Hematopoietic multipotent progenitor cell treated with erythropoietin and hydrocortisone succinate and interleukin-3 and kit ligand, for 17 days (in vitro differentiated cells): ENCODE results near the gene COL27A1.
"Not testable (repeated sequence)": the region's sequence is repeated elsewhere in the genome, so short reads cannot be mapped to it uniquely, and the experiment has no call there.

Source experiments
- DNase-seq: peaks from one replicate; pipeline ENCODE4 v3.0.0-alpha.2; 2015; ENCODE audit warnings: low spot score

COL27A1 gene

DNA sequence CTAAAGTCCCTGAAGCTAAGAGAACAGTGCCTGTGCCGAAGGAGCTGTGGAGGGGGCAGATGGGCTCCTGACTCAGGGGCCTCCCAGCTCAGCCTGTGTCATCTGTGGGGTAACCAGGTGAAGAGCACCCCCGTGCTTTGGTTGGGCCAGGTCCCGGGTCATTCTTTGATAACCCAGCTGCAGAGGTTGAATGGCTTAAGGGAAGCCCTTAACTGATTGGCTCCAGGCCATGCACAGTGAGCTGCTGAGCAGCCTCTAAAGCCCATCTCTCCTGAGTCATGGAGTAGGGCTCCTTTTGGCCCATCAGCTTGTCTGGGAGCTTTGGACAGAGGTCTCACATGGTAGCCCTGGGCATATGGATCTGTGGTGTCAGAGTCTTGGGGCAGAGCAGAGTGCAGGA is 28.7 kb downstream of the COL27A1 start:
- no peak for DNase-seq

GRCh38 chr9:114184866-114185265 is 29.5 kb downstream of the COL27A1 start:
- DNase-seq = no peak

- DNase-seq = no peak
Measured at GRCh38 chr9:114185570-114186490, 30.5 kb downstream of the COL27A1 start.

DNA sequence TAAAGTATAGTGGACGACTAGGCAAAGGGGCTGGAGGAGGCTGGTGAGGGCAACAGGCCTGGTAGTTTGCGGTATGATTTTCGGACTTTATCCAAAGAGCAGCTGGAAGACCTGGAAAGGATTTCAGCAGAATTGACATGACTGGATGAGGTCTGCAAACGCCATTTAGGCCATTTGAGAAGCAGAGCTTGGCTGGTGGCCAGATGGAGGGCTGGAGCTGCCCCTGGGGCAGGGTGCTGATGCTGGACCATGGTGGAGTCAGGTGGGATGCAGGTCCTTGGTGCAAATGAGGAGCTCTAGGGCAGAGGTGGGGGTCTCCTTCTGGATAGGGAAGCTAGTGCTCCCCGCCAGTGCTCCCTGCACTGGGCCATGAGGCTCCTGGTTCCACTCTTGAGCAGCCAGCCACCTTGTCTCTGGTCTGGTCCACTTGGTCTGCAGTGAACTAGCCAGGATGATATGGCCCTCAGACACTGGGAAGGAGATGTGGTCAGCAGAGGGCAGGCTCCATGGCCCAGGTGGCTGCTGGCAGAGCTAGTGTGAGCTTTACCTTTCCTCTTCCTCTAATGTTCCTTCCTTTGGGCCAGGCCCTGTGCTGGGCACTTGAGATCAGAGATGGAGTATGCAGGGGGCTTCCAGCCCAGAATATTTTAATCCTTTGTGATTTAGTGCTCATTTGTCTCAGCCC is 31.4 kb downstream of the COL27A1 start:
- no peak for DNase-seq

DNA sequence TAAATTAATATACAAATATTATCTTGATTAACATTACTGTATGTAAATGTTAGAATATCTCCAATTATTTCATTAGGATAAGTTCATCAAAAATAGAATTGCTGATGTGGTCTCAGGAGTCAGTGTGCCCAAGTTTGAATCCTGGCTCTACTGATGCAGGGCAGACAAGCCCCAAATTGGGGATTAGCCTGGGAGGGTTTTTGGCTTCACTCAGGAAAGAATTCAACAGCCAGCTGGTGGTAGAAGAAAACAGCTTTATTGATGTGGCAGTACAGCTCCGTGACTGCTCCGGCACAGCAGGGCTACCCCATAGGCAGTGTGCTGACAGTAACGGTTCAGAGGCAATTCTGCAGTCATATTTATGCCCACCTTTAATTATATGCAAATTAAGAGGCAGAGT is 32.5 kb downstream of the COL27A1 start:
- DNase-seq = no peak

- DNase-seq = no peak
Measured at GRCh38 chr9:114189823-114190562, 34.7 kb downstream of the COL27A1 start.

GRCh38 chr9:114190563-114190905 is 35.2 kb downstream of the COL27A1 start:
- no peak for DNase-seq

DNA sequence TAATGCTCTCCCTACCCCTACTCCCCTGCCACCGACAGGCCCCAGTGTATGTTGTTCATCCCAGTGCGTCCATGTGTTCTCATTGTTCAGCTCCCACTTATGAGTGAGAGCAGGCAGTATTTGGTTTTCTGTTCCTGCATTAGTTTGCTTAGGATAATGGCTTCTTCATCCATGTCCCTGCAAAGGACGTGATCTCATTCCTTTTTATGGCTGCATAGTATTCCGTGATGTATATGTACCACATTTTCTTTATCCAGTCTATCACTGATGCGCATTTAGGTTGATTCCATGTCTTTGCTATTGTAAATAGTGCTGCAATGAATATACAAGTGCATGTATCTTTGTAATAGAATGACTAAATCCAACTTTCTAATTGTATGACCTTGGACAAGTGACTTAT is 36.1 kb downstream of the COL27A1 start:
- DNase-seq = not testable (repeated sequence)

- no peak for DNase-seq
Measured at GRCh38 chr9:114192539-114192938, 37.2 kb downstream of the COL27A1 start.

GRCh38 chr9:114193090-114193489 is 37.8 kb downstream of the COL27A1 start:
- no peak for DNase-seq

- DNase-seq = no peak
Measured at GRCh38 chr9:114196117-114196516, 40.8 kb downstream of the COL27A1 start.

DNA sequence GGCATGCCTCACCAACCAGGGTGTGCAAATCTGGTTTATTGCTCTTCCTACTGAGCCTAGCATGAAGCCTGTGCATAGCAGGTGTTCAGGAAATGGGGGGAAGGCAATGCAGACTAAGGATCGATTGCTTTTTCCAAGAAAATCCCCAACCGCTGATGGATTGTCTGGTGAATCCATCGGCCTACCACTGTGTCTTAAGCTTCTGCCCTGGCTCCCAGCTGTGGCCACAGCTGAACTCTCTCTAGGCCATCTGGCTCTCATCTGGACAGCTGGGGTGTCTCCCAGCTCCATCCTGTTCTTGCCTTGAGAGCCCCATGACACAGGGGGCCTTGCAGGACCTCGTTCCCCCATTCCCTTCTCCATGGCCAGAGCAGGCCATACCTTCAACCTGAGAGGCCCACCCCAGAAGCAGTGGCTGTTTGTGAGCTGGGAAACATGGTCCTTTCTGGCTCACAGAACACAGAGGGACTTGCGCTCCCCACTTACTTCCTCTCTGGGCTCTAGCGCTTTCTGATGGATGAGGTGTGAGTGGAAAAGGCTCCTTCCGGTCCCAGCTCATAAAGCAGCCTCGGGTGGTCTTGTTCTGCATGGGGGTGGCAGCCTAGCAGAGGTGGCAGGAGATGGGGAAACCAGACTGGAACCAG is 41.8 kb downstream of the COL27A1 start:
- no peak for DNase-seq

DNA sequence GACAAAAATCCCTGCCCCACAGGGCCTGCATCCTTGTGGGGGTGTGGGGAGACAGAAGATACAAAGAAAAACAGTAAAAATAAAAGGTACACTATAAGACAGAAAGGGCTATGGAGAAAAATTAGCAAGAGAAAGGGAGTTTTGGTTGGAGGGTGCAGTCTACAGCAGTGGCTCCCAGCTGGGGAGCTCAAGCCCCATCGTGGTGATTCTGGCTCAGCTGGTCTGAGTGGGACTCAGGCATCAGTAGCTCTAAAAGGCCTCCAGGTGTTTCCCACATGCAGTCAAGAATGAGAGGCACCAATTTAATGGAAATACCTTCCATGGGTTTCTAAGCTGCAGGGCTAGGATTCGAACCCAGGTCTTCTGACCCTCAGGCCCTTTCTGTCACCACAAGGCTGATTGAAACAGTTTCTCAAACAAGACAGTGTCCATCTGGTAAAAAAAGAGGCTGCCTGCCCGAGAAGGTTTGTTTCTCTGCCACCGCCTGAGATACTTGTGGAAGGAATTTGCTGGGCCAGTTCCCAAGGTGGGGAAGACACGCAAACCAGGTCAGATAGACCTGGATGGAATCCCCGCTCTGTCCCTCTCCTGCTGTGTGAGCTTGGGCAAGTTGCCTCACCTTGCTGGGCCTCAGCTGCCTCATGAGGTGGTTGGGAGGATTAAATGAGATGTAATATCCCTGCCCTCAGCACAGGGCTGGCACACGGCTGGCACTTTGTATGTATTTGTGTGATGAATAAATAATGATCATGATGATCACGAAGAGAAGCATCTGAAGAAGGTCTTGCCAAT is 43.1 kb downstream of the COL27A1 start:
- no peak for DNase-seq

GRCh38 chr9:114200721-114201300 is 45.5 kb downstream of the COL27A1 start:
- no peak for DNase-seq

DNA sequence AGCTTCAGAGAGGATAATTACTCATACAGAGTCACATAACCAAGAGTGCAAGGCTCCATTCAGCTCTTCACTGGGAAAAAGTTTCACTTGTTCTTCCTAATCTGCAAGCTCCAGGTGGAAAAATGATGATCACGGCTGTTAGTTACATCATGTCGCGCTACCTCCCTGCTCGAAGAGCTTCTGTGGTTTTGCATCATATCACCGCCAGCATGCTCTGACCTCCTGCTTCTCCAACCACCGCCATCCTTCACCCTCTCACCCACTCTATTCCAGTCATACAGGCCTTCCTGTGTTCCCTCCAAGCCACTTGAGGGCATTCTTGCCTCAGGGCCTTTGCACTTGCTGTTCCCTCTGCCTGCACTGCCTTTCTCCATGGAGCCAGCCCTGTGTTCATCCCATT is 47.1 kb downstream of the COL27A1 start:
- DNase-seq = no peak

- DNase-seq = no peak
Measured at GRCh38 chr9:114202849-114203248, 47.5 kb downstream of the COL27A1 start.

- no peak for DNase-seq
Measured at GRCh38 chr9:114203410-114204140, 48.2 kb downstream of the COL27A1 start.

DNA sequence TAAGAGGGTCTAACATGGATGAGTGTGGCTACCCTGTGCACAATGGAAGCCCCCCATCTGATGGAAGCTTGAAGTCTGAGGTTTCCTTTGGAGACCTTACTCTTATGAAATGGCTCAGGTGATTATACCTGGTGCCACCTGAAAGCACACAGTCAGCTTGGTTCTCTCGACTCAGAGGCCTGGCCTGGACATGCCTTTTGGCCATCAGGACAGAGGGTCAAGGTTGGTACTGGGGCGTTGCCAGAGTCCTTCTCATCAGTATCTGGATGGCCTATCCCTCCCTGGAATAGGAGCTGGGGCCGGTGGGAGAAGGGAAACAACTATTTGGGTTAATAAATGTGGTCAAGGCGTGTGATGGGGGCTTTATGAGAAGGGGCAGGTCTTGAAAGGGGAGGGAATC is 48.9 kb downstream of the COL27A1 start:
- no peak for DNase-seq

DNA sequence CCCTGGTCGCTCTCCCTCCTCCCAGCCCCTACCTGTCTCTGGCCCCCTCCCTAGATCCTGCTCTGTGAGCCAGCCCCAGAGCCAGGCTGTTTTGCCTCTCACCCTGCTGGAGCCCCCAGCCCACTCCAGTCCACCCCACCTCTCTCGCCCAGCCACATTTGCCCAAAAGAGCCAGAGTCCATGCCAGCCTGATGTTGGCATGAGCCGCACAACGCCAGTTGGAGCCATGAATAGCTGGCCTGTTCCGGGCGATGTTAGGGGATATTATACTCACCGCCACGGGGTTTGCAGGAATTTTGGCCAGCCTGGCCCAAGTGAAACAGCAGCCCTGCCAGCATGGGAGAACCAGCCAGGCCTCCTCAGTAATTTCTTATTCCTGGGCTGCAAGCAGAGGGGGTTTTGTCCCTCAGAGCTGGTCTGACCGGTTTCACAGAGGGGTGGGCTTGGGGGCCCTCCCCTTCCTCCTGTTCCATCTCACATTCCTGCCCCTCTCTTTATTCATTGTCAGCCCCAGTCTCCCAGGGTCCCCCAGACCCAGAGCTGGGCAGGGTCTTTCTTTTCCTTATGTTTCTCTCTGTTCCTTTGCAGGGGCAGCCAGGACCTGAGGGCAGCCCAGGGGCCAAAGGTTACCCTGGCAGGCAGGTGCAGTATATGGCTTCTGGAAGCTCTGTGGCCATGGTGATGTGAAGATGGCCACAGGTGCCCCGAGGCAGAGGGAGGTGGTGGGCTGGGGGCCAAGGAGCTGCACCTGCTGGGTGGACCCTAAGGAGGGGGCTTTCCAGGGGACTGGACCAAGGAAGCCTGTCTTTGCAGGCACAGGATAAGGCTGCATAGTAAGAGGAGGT is 50.1 kb downstream of the COL27A1 start:
- no peak for DNase-seq
